Measurements from ENCODE around the gene SARDH. TPM values are rescaled to one million over a fixed set of nuclear protein-coding genes. Genes with fewer than 3 reads are reported as not detected.

Gene SARDH
- total and polyA plus RNA-seq, 2 of the 8 experiments (the other 6 are each of a cell fraction or from before 2014, with no cell fraction given) = 6.4 to 7.4 TPM

DNA sequence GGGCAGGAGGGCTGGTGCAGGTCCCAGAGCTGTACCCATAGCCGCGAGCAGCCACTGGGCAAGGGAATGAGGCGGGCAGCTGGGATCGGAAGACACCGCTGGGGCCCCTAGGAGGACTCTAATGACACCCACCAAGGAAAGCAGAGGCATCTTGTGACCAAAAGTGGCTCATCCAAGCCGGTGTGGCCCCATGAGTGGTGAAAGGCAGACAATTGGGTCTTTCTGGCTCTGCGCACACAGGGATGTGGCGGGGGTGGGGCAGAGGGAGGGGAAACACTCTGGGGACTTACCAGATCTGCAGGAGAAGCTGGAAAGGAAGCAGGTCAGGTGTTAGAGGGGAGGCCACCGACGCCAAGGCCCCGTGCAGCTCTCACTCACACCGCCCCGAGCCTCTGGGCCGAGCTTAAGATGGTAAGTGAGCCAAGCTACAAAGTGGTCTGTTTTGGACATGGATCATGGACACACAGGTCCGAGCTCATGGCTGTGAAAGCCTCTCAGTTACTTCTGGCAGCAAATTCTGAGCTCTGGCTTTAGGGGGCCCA is 42.3 kb upstream of the SARDH start (continued):
- no peak for TF ChIP-seq GTF2F1 (IDR thresholded peaks at IDR 0.05; ENCODE audit: borderline replicate concordance, low read depth, low read length)
- no peak for TF ChIP-seq NANOG (IDR thresholded peaks at IDR 0.05; ENCODE audit: insufficient read depth, low read depth, low read length, poor library complexity, severe bottlenecking)
- TF ChIP-seq SIRT6 (IDR thresholded peaks at IDR 0.05; ENCODE audit: low read length) = no peak
- TF ChIP-seq CHD1 (IDR thresholded peaks at IDR 0.05; ENCODE audit: low read depth, low read length) = no peak
